GM23248 (cell line): ENCODE measurements around the gene MNAT1. TPM values are rescaled to one million over a fixed set of nuclear protein-coding genes. Genes with fewer than 3 reads are reported as not detected.
A peak's percentile ranks its signal among the peaks of the same experiment; 100 is the strongest.
"Not testable (repeated sequence)": the region's sequence is repeated elsewhere in the genome, so short reads cannot be mapped to it uniquely, and the experiment has no call there.

Experiments
- DNase-seq: peaks from one replicate; pipeline ENCODE4 v3.0.0-alpha.2; 2015
- H2AFZ ChIP-seq: fragments of 200-600 bp; sonication (generic); 2 replicates; pipeline ENCODE4 v1.6.1; 2016; ENCODE audit warnings: antibody characterized with exemption
- H3F3A ChIP-seq: fragments of 200-600 bp; sonication (generic); 2 replicates; pipeline ENCODE4 v1.6.1; 2016; ENCODE audit warnings: mild to moderate bottlenecking, antibody characterized with exemption, mixed run types; ENCODE audit not compliant: insufficient read depth
- H3K27ac ChIP-seq: fragments of 200-600 bp; sonication (generic); 2 replicates; pipeline ENCODE4 v1.5.1; 2016; ENCODE audit warnings: mild to moderate bottlenecking
- H3K27me3 ChIP-seq: fragments of 200-600 bp; sonication (generic); replicated peaks from 2 replicates; pipeline ENCODE4 v1.6.1; 2016; ENCODE audit warnings: mild to moderate bottlenecking; ENCODE audit not compliant: insufficient read depth
- H3K36me3 ChIP-seq: fragments of 200-600 bp; sonication (generic); 2 replicates; pipeline ENCODE4 v1.6.1; 2016; ENCODE audit warnings: low read depth, mild to moderate bottlenecking
- H3K4me1 ChIP-seq: fragments of 200-600 bp; sonication (generic); 2 replicates; pipeline ENCODE4 v1.6.1; 2016; ENCODE audit warnings: mild to moderate bottlenecking; ENCODE audit not compliant: insufficient read depth
- H3K4me2 ChIP-seq: fragments of 200-600 bp; sonication (generic); one replicate; pipeline ENCODE4 v1.6.1; 2016; ENCODE audit warnings: mild to moderate bottlenecking; ENCODE audit not compliant: unreplicated experiment
- H3K4me3 ChIP-seq: fragments of 200-600 bp; sonication (generic); 2 replicates; pipeline ENCODE4 v1.5.1; 2016; ENCODE audit warnings: mild to moderate bottlenecking
- H3K79me2 ChIP-seq: fragments of 200-600 bp; sonication (generic); 2 replicates; pipeline ENCODE4 v1.6.1; 2016; ENCODE audit warnings: mild to moderate bottlenecking; ENCODE audit not compliant: insufficient read depth
- H3K9ac ChIP-seq: fragments of 200-600 bp; sonication (generic); 2 replicates; pipeline ENCODE4 v1.6.1; 2016; ENCODE audit warnings: mild to moderate bottlenecking
- H3K9me2 ChIP-seq: fragments of 200-600 bp; sonication (generic); 2 replicates; pipeline ENCODE4 v1.6.1; 2016; ENCODE audit warnings: mixed run types, mild to moderate bottlenecking, moderate library complexity; ENCODE audit not compliant: insufficient read depth
- H3K9me3 ChIP-seq: fragments of 200-600 bp; sonication (generic); one replicate; pipeline ENCODE4 v1.6.1; 2017; ENCODE audit warnings: low read depth
- H4K20me1 ChIP-seq: fragments of 200-600 bp; sonication (generic); 2 replicates; pipeline ENCODE4 v1.6.0; 2016; ENCODE audit not compliant: insufficient read depth
- EZH2 ChIP-seq: fragments of 200-600 bp; sonication (generic); IDR thresholded peaks from 2 replicates; pipeline ENCODE4 v1.6.1; 2018; ENCODE audit warnings: antibody characterized with exemption, mild to moderate bottlenecking; ENCODE audit not compliant: insufficient read depth, poor library complexity, severe bottlenecking
- EZH2phosphoT487 ChIP-seq: fragments of 200-600 bp; sonication (generic); IDR thresholded peaks from 2 replicates; pipeline ENCODE4 v1.6.1; 2018; ENCODE audit warnings: antibody characterized with exemption, moderate library complexity, mild to moderate bottlenecking, low read depth; ENCODE audit not compliant: insufficient read depth
- WGBS, 2 experiments: methylation state at CpG; one replicate each; pipeline ENCODE4 v1.1.6; 2015 to 2017; ENCODE audit warnings: low lambda C conversion rate in 2 of 2, low coverage in 1 of 2; ENCODE audit errors: missing lambda C conversion rate in 2 of 2; 5-methylcytosine and 5-hydroxymethylcytosine counted together
- in situ Hi-C: fragments of 300-500 bp; cut with MboI; formaldehyde crosslinking; loops from 2 replicates; pipeline ENCODE4 v1.15.0; 2020
- polyA plus RNA-seq: library from polyadenylated mRNA; unstranded; fragments of >200 nt; fragmentation: Nextera tagmentation; extraction: Ambion mirVana; gene quantifications from 2 replicates; pipeline ENCODE4 v1.2.1, GENCODE V29; 2016
- total RNA-seq: library from RNA; depleted of rRNA; stranded (reverse); fragments of >200 nt; shearing (Covaris generic); gene quantifications from 2 replicates; pipeline ENCODE4 v1.2.3, GENCODE V29; 2014

MNAT1 gene
- total and polyA plus RNA-seq, 2 experiments from 2014 or later: 39.9 to 53.8 TPM

- Histone ChIP-seq H4K20me1 (no peaks in the 10 kb centered on the region), H3K9me3 (no peaks in the 10 kb centered on the region), H3K9ac (no peak overlapping the region), H3K36me3 (no peaks in the 10 kb centered on the region), H3K4me1 (no peaks in the 10 kb centered on the region), H3K79me2 (no peaks in the 10 kb centered on the region), H3K4me2 (no peak overlapping the region), H3K9me2 (no peaks in the 10 kb centered on the region), H2AFZ (no peak overlapping the region), H3K4me3 (no peak overlapping the region), H3K27ac (no peak overlapping the region), H3K27me3 (no peaks in the 10 kb centered on the region), H3F3A (no peaks in the 10 kb centered on the region)
- TF ChIP-seq EZH2phosphoT487 (no peak), EZH2 (no peak)
- in situ Hi-C loops: no loop called here
- 65 to 76% methylated on average over 2 of the region's 2 CpGs for WGBS, 2 experiments
- no peak for DNase-seq
Observed at GRCh38 chr14:60839057-60839456, 104.5 kb downstream of the MNAT1 start.

GRCh38 chr14:60839657-60840056 lies 105.1 kb downstream of the MNAT1 start:
- H3K4me1 ChIP-seq: no peaks in the 10 kb centered on the region
- H3K9me3 ChIP-seq: no peaks in the 10 kb centered on the region
- H4K20me1 ChIP-seq: no peaks in the 10 kb centered on the region
- H3F3A ChIP-seq: no peaks in the 10 kb centered on the region
- H3K4me2 ChIP-seq: no peak overlapping the region
- no peak overlapping the region for H3K27ac ChIP-seq
- H3K27me3 ChIP-seq: no peaks in the 10 kb centered on the region
- no peak overlapping the region for H3K4me3 ChIP-seq
- H3K9me2 ChIP-seq: no peaks in the 10 kb centered on the region
- no peak for DNase-seq
- TF ChIP-seq EZH2phosphoT487 (no peak), EZH2 (no peak)
- WGBS, 2 experiments: 95 to 98% methylated on average over 11 of the region's 11 CpGs
- no peak overlapping the region for H2AFZ ChIP-seq
- in situ Hi-C loops: no loop called here
- no peaks in the 10 kb centered on the region for H3K79me2 ChIP-seq
- no peaks in the 10 kb centered on the region; the same call in 1 of the 2 replicates for H3K36me3 ChIP-seq
- no peak overlapping the region for H3K9ac ChIP-seq

- no peak overlapping the region for H3K4me3 ChIP-seq
- no peaks in the 10 kb centered on the region for H3K9me2 ChIP-seq
- H3K9me3 ChIP-seq: no peaks in the 10 kb centered on the region
- no peaks in the 10 kb centered on the region for H3K4me1 ChIP-seq
- no peak overlapping the region for H3K4me2 ChIP-seq
- H3K79me2 ChIP-seq: no peaks in the 10 kb centered on the region
- no peak for TF ChIP-seq EZH2phosphoT487
- TF ChIP-seq EZH2: no peak
- no peaks in the 10 kb centered on the region; the same call in 1 of the 2 replicates for H3K36me3 ChIP-seq
- H3K27me3 ChIP-seq: no peaks in the 10 kb centered on the region
- H3K27ac ChIP-seq: no peak overlapping the region
- H3K9ac ChIP-seq: no peak overlapping the region
- no peak for DNase-seq
- WGBS, 2 experiments: 94 to 100% methylated on average over 1 of the region's 1 CpG
- in situ Hi-C loops: no loop called here
- no peaks in the 10 kb centered on the region for H3F3A ChIP-seq
- no peak overlapping the region for H2AFZ ChIP-seq
- H4K20me1 ChIP-seq: no peaks in the 10 kb centered on the region
Observed at GRCh38 chr14:60840313-60840712, 105.8 kb downstream of the MNAT1 start.

- no peak for DNase-seq
- in situ Hi-C loops: no loop called here
- Histone ChIP-seq H3F3A (peaks cover 7% of the 10 kb centered on the region; the same call in 1 of the 2 replicates), H4K20me1 (no peaks in the 10 kb centered on the region), H3K9me3 (no peaks in the 10 kb centered on the region), H3K4me2 (no peak overlapping the region), H3K4me3 (no peak overlapping the region), H3K9ac (no peak overlapping the region), H3K27ac (no peak overlapping the region), H3K79me2 (no peaks in the 10 kb centered on the region), H2AFZ (no peak overlapping the region), H3K27me3 (no peaks in the 10 kb centered on the region), H3K36me3 (peaks cover 24% of the 10 kb centered on the region), H3K9me2 (no peaks in the 10 kb centered on the region), H3K4me1 (no peaks in the 10 kb centered on the region)
- no peak for TF ChIP-seq EZH2phosphoT487
- no peak for TF ChIP-seq EZH2
- WGBS, 2 experiments: 36 to 37% methylated on average over 1 of the region's 1 CpG
Observed at GRCh38 chr14:60845523-60845922, 111.0 kb downstream of the MNAT1 start.

GRCh38 chr14:60848066-60848465 lies 113.5 kb downstream of the MNAT1 start:
- no peaks in the 10 kb centered on the region for H3K9me2 ChIP-seq

GRCh38 chr14:60851692-60852091 lies 117.1 kb downstream of the MNAT1 start:
- H4K20me1 ChIP-seq, DNase-seq, H3K79me2 ChIP-seq, H3K27ac ChIP-seq, H2AFZ ChIP-seq, in situ Hi-C loops, H3K27me3 ChIP-seq, H3K9ac ChIP-seq, H3K4me2 ChIP-seq, H3K4me1 ChIP-seq, H3K9me3 ChIP-seq, H3F3A ChIP-seq, H3K4me3 ChIP-seq, H3K9me2 ChIP-seq: not testable (repeated sequence)
- WGBS, 2 experiments: 96 to 99% methylated on average over 5 of the region's 5 CpGs
- H3K36me3 ChIP-seq: peaks cover 26% of the 10 kb centered on the region

More at GRCh38 chr14:60848066-60848465, 113.5 kb downstream of the MNAT1 start:
- 96 to 99% methylated on average over 2 of the region's 2 CpGs for WGBS, 2 experiments
- H4K20me1 ChIP-seq: no peaks in the 10 kb centered on the region
- TF ChIP-seq EZH2 (no peak), EZH2phosphoT487 (no peak)
- H3K27me3 ChIP-seq: no peaks in the 10 kb centered on the region
- H3K27ac ChIP-seq: no peak overlapping the region
- in situ Hi-C loops: no loop called here
- DNase-seq: peak; percentile 18
- H3K79me2 ChIP-seq: peaks cover 4% of the 10 kb centered on the region
- no peak overlapping the region for H3K4me2 ChIP-seq
- H3K4me3 ChIP-seq: no peak overlapping the region
- H3K9ac ChIP-seq: no peak overlapping the region
- H3K4me1 ChIP-seq: no peaks in the 10 kb centered on the region
- no peak overlapping the region for H2AFZ ChIP-seq
- peaks cover 7% of the 10 kb centered on the region; the same call in 1 of the 2 replicates for H3F3A ChIP-seq
- H3K9me3 ChIP-seq: no peaks in the 10 kb centered on the region
- peaks cover 26% of the 10 kb centered on the region for H3K36me3 ChIP-seq
